HEK293 (cell line): Measurements from ENCODE around the gene RGS12.

Source experiments
- CTCF ChIA-PET: fragments of 350-600 bp; formaldehyde crosslinking; extraction: SDS; loops from one replicate; lab custom pipeline; 2021; ENCODE audit warnings: antibody characterized with exemption; lab: Yijun Ruan, JAX
- POLR2A ChIA-PET: fragments of 300-600 bp; formaldehyde crosslinking; extraction: SDS; loops from one replicate; lab custom pipeline; 2020; ENCODE audit warnings: antibody characterized with exemption, inconsistent platforms; lab: Yijun Ruan, JAX
- H3K27ac ChIP-seq: fragments of 200-500 bp; sonication (Bioruptor generic); 2 replicates; pipeline ENCODE4 v1.5.1; 2014; ENCODE audit warnings: low read depth, low read length, control low read depth, inconsistent platforms; ENCODE audit errors: extremely low read depth
- H3K36me3 ChIP-seq, 2 experiments: fragments of 200-500 bp in 1 of 2; sonication (Bioruptor generic) in 1 of 2; 1 replicate in 1 of 2; 2 replicates in 1 of 2; pipeline ENCODE4 v1.5.1; 2014 to 2017; ENCODE audit warnings: inconsistent platforms in 2 of 2, low read length in 2 of 2; ENCODE audit not compliant: control insufficient read depth in 2 of 2, insufficient read depth in 1 of 2
- H3K4me1 ChIP-seq: fragments of 200-500 bp; sonication (Bioruptor generic); 2 replicates; pipeline ENCODE4 v1.5.1; 2014; ENCODE audit warnings: mild to moderate bottlenecking, low read length, inconsistent platforms; ENCODE audit not compliant: control insufficient read depth, insufficient read depth
- H3K4me3 ChIP-seq: 2 replicates; pipeline ENCODE4 v1.5.1; 2011; ENCODE audit warnings: low read depth, mild to moderate bottlenecking, control low read depth, low read length, moderate library complexity
- H3K9me3 ChIP-seq: fragments of 200-500 bp; sonication (Bioruptor generic); 2 replicates; pipeline ENCODE4 v1.5.1; 2014; ENCODE audit warnings: low read depth, low read length, inconsistent platforms; ENCODE audit not compliant: control insufficient read depth, insufficient read depth
- BCL11A ChIP-seq: fragments of 450-650 bp; formaldehyde crosslinking; IDR thresholded peaks from 2 replicates; pipeline ENCODE4 v1.5.1; 2016; ENCODE audit warnings: low read depth, missing biosample characterization, missing genetic modification characterization
- BCL6B ChIP-seq: fragments of 450-650 bp; formaldehyde crosslinking; IDR thresholded peaks from 2 replicates; pipeline ENCODE4 v1.5.1; 2017; ENCODE audit warnings: missing biosample characterization, missing genetic modification characterization
- ELK4 ChIP-seq: IDR thresholded peaks from 2 replicates; pipeline ENCODE4 v1.6.1; 2011; ENCODE audit warnings: mild to moderate bottlenecking, low read depth, low read length, borderline replicate concordance
- MEIS1 ChIP-seq: sonication (generic); formaldehyde crosslinking; IDR thresholded peaks from 2 replicates; pipeline ENCODE4 v1.8.1; 2022; ENCODE audit warnings: missing genetic modification reagents, mild to moderate bottlenecking, borderline replicate concordance
- MZF1 ChIP-seq: fragments of 450-650 bp; formaldehyde crosslinking; IDR thresholded peaks from 2 replicates; pipeline ENCODE4 v1.5.1; 2017; ENCODE audit warnings: missing biosample characterization, missing genetic modification characterization, borderline replicate concordance
- SCRT1 ChIP-seq: fragments of 450-650 bp; formaldehyde crosslinking; IDR thresholded peaks from 2 replicates; pipeline ENCODE4 v1.5.1; 2016; ENCODE audit warnings: missing biosample characterization, missing genetic modification characterization, borderline replicate concordance
- SCRT2 ChIP-seq: fragments of 450-650 bp; formaldehyde crosslinking; IDR thresholded peaks from 2 replicates; pipeline ENCODE4 v1.5.1; 2016; ENCODE audit warnings: missing biosample characterization, missing genetic modification characterization
- ZBTB8A ChIP-seq: fragments of 450-650 bp; formaldehyde crosslinking; IDR thresholded peaks from 2 replicates; pipeline ENCODE4 v1.5.1; 2016; ENCODE audit warnings: missing biosample characterization, missing genetic modification characterization
- ZFHX2 ChIP-seq: fragments of 450-650 bp; formaldehyde crosslinking; conservative IDR thresholded peaks from 2 replicates; pipeline ENCODE4 v1.5.1; 2016; ENCODE audit warnings: missing biosample characterization, missing genetic modification characterization
- ZNF112 ChIP-seq: fragments of 450-650 bp; formaldehyde crosslinking; IDR thresholded peaks from 2 replicates; pipeline ENCODE4 v1.5.0; 2017; ENCODE audit warnings: missing biosample characterization, missing genetic modification characterization
- ZNF138 ChIP-seq: fragments of 450-650 bp; formaldehyde crosslinking; IDR thresholded peaks from 2 replicates; pipeline ENCODE4 v1.5.1; 2016; ENCODE audit warnings: missing biosample characterization, missing genetic modification characterization, borderline replicate concordance
- ZNF366 ChIP-seq: fragments of 450-650 bp; formaldehyde crosslinking; conservative IDR thresholded peaks from 2 replicates; pipeline ENCODE4 v1.5.1; 2016; ENCODE audit warnings: missing biosample characterization, missing genetic modification characterization
- ZNF621 ChIP-seq: fragments of 450-650 bp; formaldehyde crosslinking; IDR thresholded peaks from 2 replicates; pipeline ENCODE4 v1.5.1; 2017; ENCODE audit warnings: missing biosample characterization, missing genetic modification characterization
- ZNF624 ChIP-seq: fragments of 450-650 bp; formaldehyde crosslinking; IDR thresholded peaks from 2 replicates; pipeline ENCODE4 v1.5.1; 2017; ENCODE audit warnings: missing biosample characterization, missing genetic modification characterization
- ZNF792 ChIP-seq: fragments of 450-650 bp; formaldehyde crosslinking; IDR thresholded peaks from 2 replicates; pipeline ENCODE4 v1.5.1; 2016; ENCODE audit warnings: missing biosample characterization, missing genetic modification characterization
- TF ChIP-seq, protein P1 (sequence below): fragments of 450-650 bp; formaldehyde crosslinking; IDR thresholded peaks from 2 replicates; pipeline ENCODE4 v1.5.1; 2016; ENCODE audit warnings: missing biosample characterization, missing genetic modification characterization, borderline replicate concordance
- TF ChIP-seq, protein P2 (sequence below): fragments of 450-650 bp; formaldehyde crosslinking; IDR thresholded peaks from 2 replicates; pipeline ENCODE4 v1.5.0; 2017; ENCODE audit warnings: missing biosample characterization, missing genetic modification characterization, borderline replicate concordance

Gene RGS12

DNA sequence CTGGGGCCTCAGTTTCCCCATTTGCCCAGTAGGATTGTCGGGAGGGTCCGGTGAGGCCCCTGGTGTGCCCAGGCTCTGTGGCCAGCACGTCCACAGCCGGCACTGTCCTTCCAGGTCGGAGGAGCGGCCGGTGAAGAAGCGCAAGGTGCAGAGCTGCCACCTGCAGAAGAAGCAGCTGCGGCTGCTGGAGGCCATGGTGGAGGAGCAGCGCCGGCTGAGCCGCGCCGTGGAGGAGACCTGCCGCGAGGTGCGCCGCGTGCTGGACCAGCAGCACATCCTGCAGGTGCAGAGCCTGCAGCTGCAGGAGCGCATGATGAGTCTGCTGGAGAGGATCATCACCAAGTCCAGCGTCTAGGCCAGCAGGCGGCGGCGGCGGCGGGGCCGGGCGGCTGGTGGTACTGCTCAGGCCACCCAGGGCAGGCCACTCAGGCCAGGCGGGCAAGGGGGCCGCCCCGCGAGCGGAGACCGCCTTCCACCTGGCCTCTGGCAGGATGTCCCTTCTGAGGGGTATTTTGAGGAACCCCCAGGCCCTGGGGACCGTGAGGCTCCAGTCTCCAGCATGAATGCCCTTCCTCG is 37.1 kb upstream of the RGS12 start:
- CTCF ChIA-PET, result no interaction called here
- no peaks in the 10 kb centered on the region for H3K4me1 ChIP-seq
- H3K4me3 ChIP-seq, result no peak overlapping the region
- no peaks in the 10 kb centered on the region for H3K36me3 ChIP-seq
- no peaks in the 10 kb centered on the region for H3K9me3 ChIP-seq
- TF ChIP-seq ZNF138 (tag by site-specific recombination), result no peak
- no peak for TF ChIP-seq ZNF621 (tag by site-specific recombination)
- no peak for TF ChIP-seq BCL11A (tag by site-specific recombination)
- no peak for TF ChIP-seq ZNF624 (tag by site-specific recombination)
- TF ChIP-seq, protein P1, sequence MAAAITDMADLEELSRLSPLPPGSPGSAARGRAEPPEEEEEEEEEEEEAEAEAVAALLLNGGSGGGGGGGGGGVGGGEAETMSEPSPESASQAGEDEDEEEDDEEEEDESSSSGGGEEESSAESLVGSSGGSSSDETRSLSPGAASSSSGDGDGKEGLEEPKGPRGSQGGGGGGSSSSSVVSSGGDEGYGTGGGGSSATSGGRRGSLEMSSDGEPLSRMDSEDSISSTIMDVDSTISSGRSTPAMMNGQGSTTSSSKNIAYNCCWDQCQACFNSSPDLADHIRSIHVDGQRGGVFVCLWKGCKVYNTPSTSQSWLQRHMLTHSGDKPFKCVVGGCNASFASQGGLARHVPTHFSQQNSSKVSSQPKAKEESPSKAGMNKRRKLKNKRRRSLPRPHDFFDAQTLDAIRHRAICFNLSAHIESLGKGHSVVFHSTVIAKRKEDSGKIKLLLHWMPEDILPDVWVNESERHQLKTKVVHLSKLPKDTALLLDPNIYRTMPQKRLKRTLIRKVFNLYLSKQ (tag by site-specific recombination), result no peak
- TF ChIP-seq ELK4, result no peak
- TF ChIP-seq ZNF792, result no peak
- TF ChIP-seq BCL6B (tag by site-specific recombination), result no peak
- no peak for TF ChIP-seq ZNF112
- no peak for TF ChIP-seq MZF1 (tag by site-specific recombination)
- TF ChIP-seq ZNF366, result no peak
- TF ChIP-seq, all 188 proteins: peak for 0
- POLR2A ChIA-PET, result no interaction called here
- no peak overlapping the region for H3K27ac ChIP-seq

- H3K9me3 ChIP-seq, result no peaks in the 10 kb centered on the region
- H3K27ac ChIP-seq, result no peak overlapping the region
- ChIA-PET POLR2A (no interaction called here), CTCF (no interaction called here)
- no peaks in the 10 kb centered on the region for H3K4me1 ChIP-seq
- no peak for TF ChIP-seq ZNF624 (tag by site-specific recombination)
- peak; percentile 75 for TF ChIP-seq SCRT2
- 0 out of 2 replicates have a peak, but pooled peaks have one; percentile 35 for TF ChIP-seq SCRT1
- TF ChIP-seq ZFHX2 (tag by site-specific recombination), result no peak
- TF ChIP-seq, protein P2, sequence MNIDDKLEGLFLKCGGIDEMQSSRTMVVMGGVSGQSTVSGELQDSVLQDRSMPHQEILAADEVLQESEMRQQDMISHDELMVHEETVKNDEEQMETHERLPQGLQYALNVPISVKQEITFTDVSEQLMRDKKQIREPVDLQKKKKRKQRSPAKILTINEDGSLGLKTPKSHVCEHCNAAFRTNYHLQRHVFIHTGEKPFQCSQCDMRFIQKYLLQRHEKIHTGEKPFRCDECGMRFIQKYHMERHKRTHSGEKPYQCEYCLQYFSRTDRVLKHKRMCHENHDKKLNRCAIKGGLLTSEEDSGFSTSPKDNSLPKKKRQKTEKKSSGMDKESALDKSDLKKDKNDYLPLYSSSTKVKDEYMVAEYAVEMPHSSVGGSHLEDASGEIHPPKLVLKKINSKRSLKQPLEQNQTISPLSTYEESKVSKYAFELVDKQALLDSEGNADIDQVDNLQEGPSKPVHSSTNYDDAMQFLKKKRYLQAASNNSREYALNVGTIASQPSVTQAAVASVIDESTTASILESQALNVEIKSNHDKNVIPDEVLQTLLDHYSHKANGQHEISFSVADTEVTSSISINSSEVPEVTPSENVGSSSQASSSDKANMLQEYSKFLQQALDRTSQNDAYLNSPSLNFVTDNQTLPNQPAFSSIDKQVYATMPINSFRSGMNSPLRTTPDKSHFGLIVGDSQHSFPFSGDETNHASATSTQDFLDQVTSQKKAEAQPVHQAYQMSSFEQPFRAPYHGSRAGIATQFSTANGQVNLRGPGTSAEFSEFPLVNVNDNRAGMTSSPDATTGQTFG, result no peak
- no peak for TF ChIP-seq ZBTB8A (tag by site-specific recombination)
- TF ChIP-seq MEIS1 (CRISPR knock-in tag), result no peak
- H3K36me3 ChIP-seq, result no peaks in the 10 kb centered on the region
- H3K4me3 ChIP-seq, result no peak overlapping the region
Observed at GRCh38 chr4:3256230-3257102, 36.4 kb upstream of the RGS12 start.
